GM23248 (cell line): ENCODE data around the gene FMN2. TPM values are rescaled to one million over a fixed set of nuclear protein-coding genes. Genes with fewer than 3 reads are reported as not detected.

ENCODE experiments used
- DNase-seq: peaks from one replicate; pipeline ENCODE4 v3.0.0-alpha.2; 2015
- H2AFZ ChIP-seq: fragments of 200-600 bp; sonication (generic); 2 replicates; pipeline ENCODE4 v1.6.1; 2016; ENCODE audit warnings: antibody characterized with exemption
- H3F3A ChIP-seq: fragments of 200-600 bp; sonication (generic); 2 replicates; pipeline ENCODE4 v1.6.1; 2016; ENCODE audit warnings: mild to moderate bottlenecking, antibody characterized with exemption, mixed run types; ENCODE audit not compliant: insufficient read depth
- H3K27ac ChIP-seq: fragments of 200-600 bp; sonication (generic); 2 replicates; pipeline ENCODE4 v1.5.1; 2016; ENCODE audit warnings: mild to moderate bottlenecking
- H3K27me3 ChIP-seq: fragments of 200-600 bp; sonication (generic); replicated peaks from 2 replicates; pipeline ENCODE4 v1.6.1; 2016; ENCODE audit warnings: mild to moderate bottlenecking; ENCODE audit not compliant: insufficient read depth
- H3K36me3 ChIP-seq: fragments of 200-600 bp; sonication (generic); 2 replicates; pipeline ENCODE4 v1.6.1; 2016; ENCODE audit warnings: low read depth, mild to moderate bottlenecking
- H3K4me1 ChIP-seq: fragments of 200-600 bp; sonication (generic); 2 replicates; pipeline ENCODE4 v1.6.1; 2016; ENCODE audit warnings: mild to moderate bottlenecking; ENCODE audit not compliant: insufficient read depth
- H3K4me2 ChIP-seq: fragments of 200-600 bp; sonication (generic); one replicate; pipeline ENCODE4 v1.6.1; 2016; ENCODE audit warnings: mild to moderate bottlenecking; ENCODE audit not compliant: unreplicated experiment
- H3K4me3 ChIP-seq: fragments of 200-600 bp; sonication (generic); 2 replicates; pipeline ENCODE4 v1.5.1; 2016; ENCODE audit warnings: mild to moderate bottlenecking
- H3K79me2 ChIP-seq: fragments of 200-600 bp; sonication (generic); 2 replicates; pipeline ENCODE4 v1.6.1; 2016; ENCODE audit warnings: mild to moderate bottlenecking; ENCODE audit not compliant: insufficient read depth
- H3K9ac ChIP-seq: fragments of 200-600 bp; sonication (generic); 2 replicates; pipeline ENCODE4 v1.6.1; 2016; ENCODE audit warnings: mild to moderate bottlenecking
- H3K9me2 ChIP-seq: fragments of 200-600 bp; sonication (generic); 2 replicates; pipeline ENCODE4 v1.6.1; 2016; ENCODE audit warnings: mixed run types, mild to moderate bottlenecking, moderate library complexity; ENCODE audit not compliant: insufficient read depth
- H3K9me3 ChIP-seq: fragments of 200-600 bp; sonication (generic); one replicate; pipeline ENCODE4 v1.6.1; 2017; ENCODE audit warnings: low read depth
- H4K20me1 ChIP-seq: fragments of 200-600 bp; sonication (generic); 2 replicates; pipeline ENCODE4 v1.6.0; 2016; ENCODE audit not compliant: insufficient read depth
- EZH2 ChIP-seq: fragments of 200-600 bp; sonication (generic); IDR thresholded peaks from 2 replicates; pipeline ENCODE4 v1.6.1; 2018; ENCODE audit warnings: antibody characterized with exemption, mild to moderate bottlenecking; ENCODE audit not compliant: insufficient read depth, poor library complexity, severe bottlenecking
- EZH2phosphoT487 ChIP-seq: fragments of 200-600 bp; sonication (generic); IDR thresholded peaks from 2 replicates; pipeline ENCODE4 v1.6.1; 2018; ENCODE audit warnings: antibody characterized with exemption, moderate library complexity, mild to moderate bottlenecking, low read depth; ENCODE audit not compliant: insufficient read depth
- WGBS, 2 experiments: methylation state at CpG; one replicate each; pipeline ENCODE4 v1.1.6; 2015 to 2017; ENCODE audit warnings: low lambda C conversion rate in 2 of 2, low coverage in 1 of 2; ENCODE audit errors: missing lambda C conversion rate in 2 of 2; 5-methylcytosine and 5-hydroxymethylcytosine counted together
- in situ Hi-C: fragments of 300-500 bp; cut with MboI; formaldehyde crosslinking; loops from 2 replicates; pipeline ENCODE4 v1.15.0; 2020
- polyA plus RNA-seq: library from polyadenylated mRNA; unstranded; fragments of >200 nt; fragmentation: Nextera tagmentation; extraction: Ambion mirVana; gene quantifications from 2 replicates; pipeline ENCODE4 v1.2.1, GENCODE V29; 2016
- total RNA-seq: library from RNA; depleted of rRNA; stranded (reverse); fragments of >200 nt; shearing (Covaris generic); gene quantifications from 2 replicates; pipeline ENCODE4 v1.2.3, GENCODE V29; 2014

FMN2 gene
- total and polyA plus RNA-seq, 2 experiments from 2014 or later, result 78.2 to 114 TPM

DNA sequence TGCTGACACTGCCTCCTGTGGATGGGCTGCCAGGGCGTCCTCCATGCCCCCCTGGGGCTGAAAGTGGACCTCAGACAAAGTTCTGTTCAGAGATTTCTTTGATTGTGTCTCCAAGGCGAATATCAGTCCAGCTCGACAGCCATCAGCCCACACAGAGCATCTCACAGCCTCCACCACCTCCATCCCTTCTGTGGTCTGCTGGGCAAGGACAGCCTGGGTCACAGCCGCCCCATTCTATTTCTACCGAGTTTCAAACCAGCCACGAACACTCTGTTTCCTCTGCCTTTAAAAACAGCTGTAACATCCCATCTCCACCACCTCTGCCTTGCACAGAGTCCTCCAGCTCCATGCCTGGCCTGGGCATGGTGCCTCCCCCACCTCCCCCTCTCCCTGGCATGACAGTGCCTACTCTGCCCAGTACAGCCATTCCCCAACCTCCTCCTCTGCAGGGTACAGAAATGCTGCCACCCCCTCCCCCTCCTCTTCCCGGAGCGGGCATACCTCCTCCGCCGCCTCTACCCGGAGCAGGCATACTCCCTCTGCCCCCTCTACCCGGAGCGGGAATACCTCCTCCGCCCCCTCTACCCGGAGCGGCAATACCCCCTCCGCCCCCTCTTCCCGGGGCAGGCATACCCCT lies 115.5 kb downstream of the FMN2 start:
- Histone ChIP-seq H3K36me3 (peaks cover 32% of the 10 kb centered on the region), H3K27me3 (no peaks in the 10 kb centered on the region), H3K9ac (no peak overlapping the region), H3K27ac (no peak overlapping the region), H3K9me2 (no peaks in the 10 kb centered on the region), H3K4me1 (peaks cover 18% of the 10 kb centered on the region), H3K9me3 (no peaks in the 10 kb centered on the region), H3K4me2 (no peak overlapping the region), H3K79me2 (no peaks in the 10 kb centered on the region), H3F3A (peaks cover 16% of the 10 kb centered on the region; the same call in 1 of the 2 replicates), H2AFZ (no peak overlapping the region), H3K4me3 (no peak overlapping the region), H4K20me1 (no peaks in the 10 kb centered on the region)
- no peak for DNase-seq
- in situ Hi-C loops, result no loop called here
- 91 to 98% methylated on average over 6 to 18 of the region's 18 CpGs for WGBS, 2 experiments
- TF ChIP-seq EZH2 (no peak), EZH2phosphoT487 (no peak)

- no peak overlapping the region; the same call in 1 of the 2 replicates for H3K4me3 ChIP-seq
- in situ Hi-C loops, result no loop called here
- peak; percentile 65 for DNase-seq
- peaks cover 18% of the 10 kb centered on the region for H3K4me1 ChIP-seq
- H3K27me3 ChIP-seq, result no peaks in the 10 kb centered on the region
- no peaks in the 10 kb centered on the region for H4K20me1 ChIP-seq
- peaks cover 41% of the 10 kb centered on the region for H3K36me3 ChIP-seq
- H3F3A ChIP-seq, result peaks cover 24% of the 10 kb centered on the region; the same call in 1 of the 2 replicates
- TF ChIP-seq EZH2 (no peak), EZH2phosphoT487 (no peak)
- no peak overlapping the region for H2AFZ ChIP-seq
- peak overlapping the region; percentile 59 for H3K27ac ChIP-seq
- H3K9me2 ChIP-seq, result no peaks in the 10 kb centered on the region
- peak overlapping the region; percentile 41; the same call in 1 of the 2 replicates for H3K9ac ChIP-seq
- H3K9me3 ChIP-seq, result no peaks in the 10 kb centered on the region
- whole genome bisulfite sequencing, 2 experiments, result 55 to 60% methylated on average over 4 of the region's 4 CpGs
- H3K4me2 ChIP-seq, result peak overlapping the region; percentile 19
- H3K79me2 ChIP-seq, result no peaks in the 10 kb centered on the region
These were observed 118.3 kb downstream of the FMN2 start for GRCh38 chr1:240210026-240210425.

DNA sequence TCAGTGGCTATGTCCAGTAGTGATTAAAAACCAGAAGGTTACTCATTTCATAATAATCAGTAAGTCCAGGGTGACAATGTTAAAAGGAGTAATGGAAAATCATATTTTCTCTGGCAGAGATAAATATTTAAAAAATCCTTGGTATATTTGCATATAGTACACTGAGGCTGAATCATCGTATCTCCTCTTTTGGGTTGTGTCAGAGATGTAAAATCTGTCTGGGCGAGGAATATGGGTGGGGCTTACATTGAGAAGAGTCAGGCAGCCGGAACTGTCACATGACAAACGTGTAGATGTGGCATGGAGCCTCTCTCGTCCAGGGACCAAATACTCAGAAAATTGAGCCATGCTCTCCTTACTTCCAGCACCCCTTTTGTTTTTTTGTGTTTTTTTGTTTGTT lies 120.9 kb downstream of the FMN2 start:
- no peak overlapping the region for H3K27ac ChIP-seq
- TF ChIP-seq EZH2 (no peak), EZH2phosphoT487 (no peak)

GRCh38 chr1:240217403-240217802 lies 125.7 kb downstream of the FMN2 start:
- no peaks in the 10 kb centered on the region for H3K9me2 ChIP-seq
- H3K27me3 ChIP-seq, result no peaks in the 10 kb centered on the region
- no peaks in the 10 kb centered on the region for H3K79me2 ChIP-seq
- no peak for TF ChIP-seq EZH2
- TF ChIP-seq EZH2phosphoT487, result no peak
- H3K36me3 ChIP-seq, result peaks cover 26% of the 10 kb centered on the region
- no peaks in the 10 kb centered on the region for H4K20me1 ChIP-seq
- H3K4me1 ChIP-seq, result peaks cover 10% of the 10 kb centered on the region
- H3K4me3 ChIP-seq, result no peak overlapping the region
- H3K9ac ChIP-seq, result no peak overlapping the region
- no peak overlapping the region for H2AFZ ChIP-seq
- H3K4me2 ChIP-seq, result no peak overlapping the region
- in situ Hi-C loops, result no loop called here
- H3K9me3 ChIP-seq, result no peaks in the 10 kb centered on the region
- no peak overlapping the region for H3K27ac ChIP-seq
- peak; percentile 11 for DNase-seq
- H3F3A ChIP-seq, result peaks cover 22% of the 10 kb centered on the region; the same call in 1 of the 2 replicates

More for the DNA sequence above, 120.9 kb downstream of the FMN2 start:
- Histone ChIP-seq H3K9ac (no peak overlapping the region), H3F3A (peaks cover 38% of the 10 kb centered on the region; the same call in 1 of the 2 replicates), H3K9me2 (no peaks in the 10 kb centered on the region), H3K36me3 (peaks cover 47% of the 10 kb centered on the region), H4K20me1 (no peaks in the 10 kb centered on the region), H3K79me2 (no peaks in the 10 kb centered on the region), H3K4me3 (no peak overlapping the region), H3K27me3 (no peaks in the 10 kb centered on the region), H3K4me2 (no peak overlapping the region), H3K9me3 (no peaks in the 10 kb centered on the region), H3K4me1 (peaks cover 25% of the 10 kb centered on the region), H2AFZ (no peak overlapping the region)
- DNase-seq, result no peak
- whole genome bisulfite sequencing, 2 experiments, result 93 to 97% methylated on average over 5 of the region's 5 CpGs
- in situ Hi-C loops, result no loop called here

GRCh38 chr1:240219104-240219503 lies 127.4 kb downstream of the FMN2 start:
- Histone ChIP-seq H3K4me1 (peaks cover 10% of the 10 kb centered on the region), H3K36me3 (peaks cover 22% of the 10 kb centered on the region; the same call in 1 of the 2 replicates), H3F3A (peaks cover 13% of the 10 kb centered on the region; the same call in 1 of the 2 replicates), H3K9me3 (no peaks in the 10 kb centered on the region), H4K20me1 (no peaks in the 10 kb centered on the region), H2AFZ (no peak overlapping the region), H3K9me2 (no peaks in the 10 kb centered on the region), H3K4me2 (no peak overlapping the region), H3K27me3 (no peaks in the 10 kb centered on the region), H3K4me3 (no peak overlapping the region), H3K79me2 (peaks cover 8% of the 10 kb centered on the region), H3K27ac (no peak overlapping the region), H3K9ac (no peak overlapping the region)
- no peak for DNase-seq
- WGBS, 2 experiments, result 91 to 92% methylated on average over 6 of the region's 6 CpGs
- in situ Hi-C loops, result no loop called here
- TF ChIP-seq EZH2 (no peak), EZH2phosphoT487 (no peak)
